WERI-Rb-1 (cell line): ENCODE results near the gene TMPRSS9.
A peak's percentile ranks its signal among the peaks of the same experiment; 100 is the strongest.

Experiments used
- DNase-seq: peaks from one replicate; pipeline ENCODE4 v3.0.0-alpha.2; 2020
- H3K27ac ChIP-seq: fragments of 250-450 bp; sonication (Bioruptor Pico); 2 replicates; pipeline ENCODE4 v1.5.1; 2020; ENCODE audit warnings: mild to moderate bottlenecking, moderate library complexity
- H3K27me3 ChIP-seq: fragments of 250-450 bp; sonication (Bioruptor Pico); 2 replicates; pipeline ENCODE4 v1.5.1; 2021; ENCODE audit warnings: mild to moderate bottlenecking, low read depth, moderate library complexity; ENCODE audit not compliant: insufficient read depth, severe bottlenecking
- H3K36me3 ChIP-seq: fragments of 250-450 bp; sonication (Bioruptor Pico); 2 replicates; pipeline ENCODE4 v1.5.1; 2020; ENCODE audit warnings: mild to moderate bottlenecking, moderate library complexity
- H3K4me3 ChIP-seq: 2 replicates; pipeline ENCODE4 v1.5.1; 2011; ENCODE audit warnings: low read depth, mild to moderate bottlenecking, control low read depth, low read length
- H3K9me3 ChIP-seq: fragments of 250-450 bp; sonication (Bioruptor Pico); 2 replicates; pipeline ENCODE4 v1.5.1; 2021; ENCODE audit warnings: mild to moderate bottlenecking, moderate library complexity; ENCODE audit not compliant: severe bottlenecking
- TF ChIP-seq, protein P1 (sequence below): IDR thresholded peaks from 2 replicates; pipeline ENCODE4 v1.5.1; 2011; ENCODE audit warnings: low read depth, mild to moderate bottlenecking, control low read depth, inconsistent platforms, low read length

Gene TMPRSS9

DNA sequence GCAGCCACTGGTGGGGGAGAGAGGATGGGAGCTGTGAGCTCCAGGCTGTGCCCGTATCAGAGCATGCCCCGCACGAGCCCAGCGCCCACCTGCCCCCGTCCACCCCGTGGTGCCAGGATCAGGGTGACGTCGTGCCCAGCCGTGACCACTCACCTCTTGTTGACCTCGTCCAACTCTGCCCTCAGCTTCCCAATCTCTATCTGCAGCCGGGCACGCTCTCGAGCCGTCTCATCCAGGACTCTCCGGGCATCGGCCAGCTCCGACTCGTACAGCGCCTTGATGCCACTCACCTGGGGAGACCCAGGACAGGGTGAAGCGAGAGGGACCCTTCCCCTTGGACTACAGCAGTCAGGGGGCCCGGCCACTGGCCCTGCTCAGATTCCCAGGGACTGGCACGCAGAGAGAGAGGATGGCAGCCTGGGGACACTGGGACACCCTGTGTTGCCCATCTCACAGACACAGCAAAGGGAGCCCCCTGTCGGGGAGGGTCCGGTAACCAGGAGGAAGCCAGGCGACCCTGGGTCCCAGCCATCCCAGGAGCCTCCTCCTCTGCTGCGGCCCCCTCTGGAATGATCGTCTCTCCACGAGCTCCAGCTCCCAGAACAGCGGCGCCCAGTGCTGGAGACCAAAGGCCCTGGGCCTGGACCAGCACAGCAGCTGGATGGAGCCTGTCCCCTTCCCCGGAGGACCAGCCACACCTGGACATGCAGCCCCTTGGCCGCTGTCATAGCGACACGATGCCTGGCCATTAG is 84.4 kb downstream of the TMPRSS9 start:
- TF ChIP-seq, protein P1, sequence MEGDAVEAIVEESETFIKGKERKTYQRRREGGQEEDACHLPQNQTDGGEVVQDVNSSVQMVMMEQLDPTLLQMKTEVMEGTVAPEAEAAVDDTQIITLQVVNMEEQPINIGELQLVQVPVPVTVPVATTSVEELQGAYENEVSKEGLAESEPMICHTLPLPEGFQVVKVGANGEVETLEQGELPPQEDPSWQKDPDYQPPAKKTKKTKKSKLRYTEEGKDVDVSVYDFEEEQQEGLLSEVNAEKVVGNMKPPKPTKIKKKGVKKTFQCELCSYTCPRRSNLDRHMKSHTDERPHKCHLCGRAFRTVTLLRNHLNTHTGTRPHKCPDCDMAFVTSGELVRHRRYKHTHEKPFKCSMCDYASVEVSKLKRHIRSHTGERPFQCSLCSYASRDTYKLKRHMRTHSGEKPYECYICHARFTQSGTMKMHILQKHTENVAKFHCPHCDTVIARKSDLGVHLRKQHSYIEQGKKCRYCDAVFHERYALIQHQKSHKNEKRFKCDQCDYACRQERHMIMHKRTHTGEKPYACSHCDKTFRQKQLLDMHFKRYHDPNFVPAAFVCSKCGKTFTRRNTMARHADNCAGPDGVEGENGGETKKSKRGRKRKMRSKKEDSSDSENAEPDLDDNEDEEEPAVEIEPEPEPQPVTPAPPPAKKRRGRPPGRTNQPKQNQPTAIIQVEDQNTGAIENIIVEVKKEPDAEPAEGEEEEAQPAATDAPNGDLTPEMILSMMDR: no peak
- Histone ChIP-seq H3K4me3 (no peak overlapping the region), H3K27me3 (no peaks in the 10 kb centered on the region), H3K27ac (no peak overlapping the region), H3K36me3 (peaks cover 68% of the 10 kb centered on the region), H3K9me3 (no peaks in the 10 kb centered on the region)
- DNase-seq: no peak

DNA sequence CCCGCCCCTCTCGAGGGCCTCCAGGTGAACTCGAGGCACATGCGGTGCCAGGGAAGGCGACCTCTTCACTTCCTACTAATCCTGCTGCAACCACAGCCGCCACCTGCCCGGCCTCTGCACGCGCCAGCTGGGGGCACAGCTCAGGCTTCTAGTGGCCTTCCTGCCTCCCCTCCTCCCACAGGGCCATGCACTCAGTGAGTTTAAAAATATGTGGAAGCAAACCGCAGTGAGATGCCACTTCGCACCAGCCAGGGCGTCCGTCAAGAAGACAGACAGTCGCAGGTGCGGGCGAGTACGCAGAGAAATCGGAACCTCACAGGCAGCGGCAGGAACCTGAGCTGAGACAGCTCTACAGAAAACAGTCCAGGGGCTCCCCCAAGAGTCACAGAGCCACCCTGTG is 86.3 kb downstream of the TMPRSS9 start:
- Histone ChIP-seq H3K36me3 (peaks cover 76% of the 10 kb centered on the region), H3K4me3 (no peak overlapping the region), H3K27me3 (no peaks in the 10 kb centered on the region), H3K9me3 (no peaks in the 10 kb centered on the region), H3K27ac (peak overlapping the region; percentile 48)
- peak; percentile 84 for DNase-seq
- TF ChIP-seq, protein P1: no peak

DNA sequence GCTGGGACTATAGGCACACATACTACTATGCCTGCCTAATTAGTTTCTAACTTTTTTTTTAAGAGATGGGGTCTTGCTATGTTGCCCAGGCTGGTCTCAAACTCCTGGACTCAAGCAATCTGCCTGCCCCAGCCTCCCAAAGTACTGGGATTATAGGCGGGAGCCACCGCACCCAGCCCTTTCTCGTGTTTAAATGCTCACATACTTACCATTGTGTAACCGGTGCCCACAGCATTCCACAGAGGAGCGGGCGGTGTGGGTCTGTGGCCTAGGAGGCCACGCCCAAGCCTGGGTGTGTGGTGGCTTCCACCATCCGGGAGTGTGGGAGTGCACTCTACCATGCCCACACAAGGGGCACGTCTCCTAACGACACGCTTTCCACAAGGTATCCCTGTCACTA is 89.0 kb downstream of the TMPRSS9 start:
- H3K27ac ChIP-seq: no peak overlapping the region

DNA sequence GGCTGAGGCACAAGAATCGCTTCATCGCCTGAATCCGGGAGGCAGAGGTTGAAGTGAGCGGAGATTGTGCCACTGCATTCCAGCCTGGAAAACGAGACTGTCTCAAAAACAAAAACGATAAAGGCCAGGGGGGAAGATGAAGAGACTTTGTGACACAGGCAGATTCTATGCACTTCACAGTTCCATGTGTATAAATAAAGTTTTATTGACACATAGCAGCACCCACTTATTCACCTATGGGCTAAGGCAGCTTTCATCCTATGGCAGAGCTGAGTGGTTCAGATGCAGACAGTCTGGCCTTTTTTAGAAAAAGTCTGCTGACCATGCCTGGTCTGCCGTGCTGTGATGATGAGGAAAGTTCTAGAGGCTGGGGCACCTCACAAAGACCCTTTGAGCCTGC is 91.1 kb downstream of the TMPRSS9 start:
- TF ChIP-seq, protein P1: no peak
- Histone ChIP-seq H3K4me3 (no peak overlapping the region), H3K27me3 (no peaks in the 10 kb centered on the region), H3K9me3 (no peaks in the 10 kb centered on the region), H3K36me3 (peaks cover 56% of the 10 kb centered on the region), H3K27ac (no peak overlapping the region)
- no peak for DNase-seq

More for the DNA sequence above, 89.0 kb downstream of the TMPRSS9 start:
- H3K27me3 ChIP-seq: no peaks in the 10 kb centered on the region
- no peaks in the 10 kb centered on the region for H3K9me3 ChIP-seq
- no peak for DNase-seq
- H3K4me3 ChIP-seq: no peak overlapping the region
- TF ChIP-seq, protein P1: no peak
- peaks cover 64% of the 10 kb centered on the region for H3K36me3 ChIP-seq

DNA sequence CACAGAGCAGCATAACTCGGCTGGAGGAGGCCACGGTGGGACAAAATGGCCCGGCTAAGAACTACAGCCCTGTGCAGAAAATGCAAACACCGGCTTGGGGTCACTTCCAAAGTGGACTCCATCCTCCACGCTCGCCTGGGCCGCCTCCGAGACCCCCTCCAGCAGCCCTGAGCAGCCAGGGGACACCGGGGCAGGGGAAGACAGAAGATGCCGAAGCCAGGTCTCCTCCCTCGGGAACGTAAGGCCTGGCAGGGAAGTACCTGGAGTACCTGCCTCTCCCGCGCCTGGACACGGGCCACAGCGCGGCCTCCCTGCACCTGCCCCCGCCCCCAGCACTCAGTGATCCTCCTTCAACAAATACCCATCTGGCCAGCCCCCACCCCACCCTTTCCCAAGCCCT is 91.7 kb downstream of the TMPRSS9 start:
- Histone ChIP-seq H3K36me3 (peaks cover 52% of the 10 kb centered on the region), H3K4me3 (no peak overlapping the region)
- TF ChIP-seq, protein P1: no peak

More for the DNA sequence above, 91.7 kb downstream of the TMPRSS9 start:
- Histone ChIP-seq H3K27ac (no peak overlapping the region), H3K27me3 (no peaks in the 10 kb centered on the region), H3K9me3 (no peaks in the 10 kb centered on the region)
- no peak for DNase-seq
